Testis (tissue), 2 donors: ENCODE measurements around the gene FBXL20.

Experiments
- POLR2A ChIP-seq: fragments of 450-650 bp; IDR thresholded peaks from one replicate; pipeline ENCODE4 v1.6.1; 2017; ENCODE audit warnings: antibody characterized with exemption, mild to moderate bottlenecking, moderate library complexity
- TF ChIP-seq, protein P1 (sequence below), 3 experiments: fragments of 450-650 bp in 2 of 3; fragments of 200-600 bp in 1 of 3; sonication (generic) in 1 of 3; IDR thresholded peaks; one replicate each; pipeline ENCODE4 v1.5.1; 2016 to 2019; ENCODE audit warnings: antibody characterized with exemption in 3 of 3, mild to moderate bottlenecking in 2 of 3, moderate library complexity in 1 of 3

DNA sequence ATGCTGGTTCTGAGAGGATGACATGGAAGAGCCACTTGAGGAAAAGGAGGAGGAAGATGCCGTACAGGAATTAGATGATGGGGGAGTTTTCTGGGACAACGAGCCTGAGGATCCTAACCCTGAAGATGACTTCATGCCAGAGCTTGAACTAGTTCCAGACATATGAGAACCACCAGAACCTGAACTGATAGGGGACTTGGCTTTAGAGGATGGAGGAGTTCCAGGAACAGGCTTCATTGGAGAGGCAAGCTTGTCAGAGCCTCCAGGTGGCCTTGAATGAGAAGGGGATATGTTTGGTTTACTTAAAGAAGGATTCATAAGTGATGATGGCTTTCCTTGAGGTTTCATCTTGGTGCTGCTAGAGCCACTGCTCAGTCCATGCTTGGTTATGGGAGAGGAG is 6.9 kb upstream of the FBXL20 start:
- TF ChIP-seq, protein P1, sequence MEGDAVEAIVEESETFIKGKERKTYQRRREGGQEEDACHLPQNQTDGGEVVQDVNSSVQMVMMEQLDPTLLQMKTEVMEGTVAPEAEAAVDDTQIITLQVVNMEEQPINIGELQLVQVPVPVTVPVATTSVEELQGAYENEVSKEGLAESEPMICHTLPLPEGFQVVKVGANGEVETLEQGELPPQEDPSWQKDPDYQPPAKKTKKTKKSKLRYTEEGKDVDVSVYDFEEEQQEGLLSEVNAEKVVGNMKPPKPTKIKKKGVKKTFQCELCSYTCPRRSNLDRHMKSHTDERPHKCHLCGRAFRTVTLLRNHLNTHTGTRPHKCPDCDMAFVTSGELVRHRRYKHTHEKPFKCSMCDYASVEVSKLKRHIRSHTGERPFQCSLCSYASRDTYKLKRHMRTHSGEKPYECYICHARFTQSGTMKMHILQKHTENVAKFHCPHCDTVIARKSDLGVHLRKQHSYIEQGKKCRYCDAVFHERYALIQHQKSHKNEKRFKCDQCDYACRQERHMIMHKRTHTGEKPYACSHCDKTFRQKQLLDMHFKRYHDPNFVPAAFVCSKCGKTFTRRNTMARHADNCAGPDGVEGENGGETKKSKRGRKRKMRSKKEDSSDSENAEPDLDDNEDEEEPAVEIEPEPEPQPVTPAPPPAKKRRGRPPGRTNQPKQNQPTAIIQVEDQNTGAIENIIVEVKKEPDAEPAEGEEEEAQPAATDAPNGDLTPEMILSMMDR (IDR thresholded peaks at IDR 0.05) = no peak
- no peak for TF ChIP-seq POLR2A
